Measurements from ENCODE around the gene KNDC1. TPM values are rescaled to one million over a fixed set of nuclear protein-coding genes. Genes with fewer than 3 reads are reported as not detected.
"Not testable (repeated sequence)": the region's sequence is repeated elsewhere in the genome, so short reads cannot be mapped to it uniquely, and the experiment has no call there.

Gene KNDC1
- total and polyA plus RNA-seq, 8 donors: 0.05 to 1.7 (median 0.58) TPM; not detected in 1

DNA sequence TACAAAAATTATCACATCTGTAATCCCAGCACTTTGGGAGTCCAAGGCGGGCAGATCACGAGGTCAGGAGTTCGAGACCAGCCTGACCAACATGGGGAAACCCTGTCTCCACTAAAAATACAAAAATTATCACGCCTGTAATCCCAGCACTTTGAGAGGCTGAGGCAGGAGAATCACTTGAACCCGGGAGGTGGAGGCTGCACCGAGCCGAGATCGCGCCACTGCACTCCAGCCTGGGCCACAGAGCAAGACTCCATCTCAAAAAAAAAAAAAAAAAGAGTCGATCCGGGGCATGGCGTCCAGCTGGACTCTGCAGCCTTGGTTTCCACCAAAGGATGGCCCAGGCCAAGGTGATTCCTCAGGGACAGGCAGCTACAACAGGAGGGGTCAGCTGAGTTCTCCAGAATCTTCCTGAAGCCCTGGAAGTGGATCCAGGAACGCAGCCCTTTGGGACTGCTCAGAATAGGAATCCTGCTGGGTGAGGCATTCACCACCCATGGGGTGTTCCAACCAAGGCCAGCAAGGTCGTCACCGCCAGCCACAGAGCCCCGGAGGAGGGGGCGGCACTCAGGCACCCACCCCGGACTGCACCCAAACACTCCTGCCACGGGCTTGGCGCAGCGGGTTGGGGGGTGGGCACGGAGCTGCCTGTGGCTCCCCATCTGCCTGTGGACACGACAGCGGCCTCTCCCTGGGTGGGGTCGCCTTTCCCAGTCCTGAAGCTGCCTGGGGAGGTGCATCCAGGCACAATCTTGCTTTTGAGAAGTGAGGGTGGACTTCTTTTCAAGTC lies 58.0 kb downstream of the KNDC1 start:
- Histone ChIP-seq H3K4me1 (no peaks in the 10 kb centered on the region), H3K36me3 (no peaks in the 10 kb centered on the region), H3K4me3 (no peak overlapping the region), H3K27me3 (peaks cover 2 to 68% (median 25%) of the 10 kb centered on the region in 3 donors), H3K9me3 (no peaks in the 10 kb centered on the region), H3K27ac (no peak overlapping the region)
- intact Hi-C loops (cut with DNase I; ENCODE audit: low total_unique reads): no loop called here
- 78 to 85% (median 79%) methylated on average over 24 to 25 of the region's 25 CpGs for WGBS, 5 donors
- no peak for TF ChIP-seq POLR2A (IDR thresholded peaks at IDR 0.05)
- no peak for TF ChIP-seq EP300 (IDR thresholded peaks at IDR 0.05)
- TF ChIP-seq, protein P1, sequence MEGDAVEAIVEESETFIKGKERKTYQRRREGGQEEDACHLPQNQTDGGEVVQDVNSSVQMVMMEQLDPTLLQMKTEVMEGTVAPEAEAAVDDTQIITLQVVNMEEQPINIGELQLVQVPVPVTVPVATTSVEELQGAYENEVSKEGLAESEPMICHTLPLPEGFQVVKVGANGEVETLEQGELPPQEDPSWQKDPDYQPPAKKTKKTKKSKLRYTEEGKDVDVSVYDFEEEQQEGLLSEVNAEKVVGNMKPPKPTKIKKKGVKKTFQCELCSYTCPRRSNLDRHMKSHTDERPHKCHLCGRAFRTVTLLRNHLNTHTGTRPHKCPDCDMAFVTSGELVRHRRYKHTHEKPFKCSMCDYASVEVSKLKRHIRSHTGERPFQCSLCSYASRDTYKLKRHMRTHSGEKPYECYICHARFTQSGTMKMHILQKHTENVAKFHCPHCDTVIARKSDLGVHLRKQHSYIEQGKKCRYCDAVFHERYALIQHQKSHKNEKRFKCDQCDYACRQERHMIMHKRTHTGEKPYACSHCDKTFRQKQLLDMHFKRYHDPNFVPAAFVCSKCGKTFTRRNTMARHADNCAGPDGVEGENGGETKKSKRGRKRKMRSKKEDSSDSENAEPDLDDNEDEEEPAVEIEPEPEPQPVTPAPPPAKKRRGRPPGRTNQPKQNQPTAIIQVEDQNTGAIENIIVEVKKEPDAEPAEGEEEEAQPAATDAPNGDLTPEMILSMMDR (IDR thresholded peaks at IDR 0.05): no peak
- TF ChIP-seq POLR2AphosphoS5 (IDR thresholded peaks at IDR 0.05): no peak
- DNase-seq: no peak

- H3K27me3 ChIP-seq: peaks cover 2 to 62% (median 25%) of the 10 kb centered on the region in 3 donors
- no peak for DNase-seq
- WGBS, 5 donors: 47 to 66% (median 55%) methylated on average over 13 to 20 of the region's 20 CpGs
- H3K36me3 ChIP-seq: no peaks in the 10 kb centered on the region
- intact Hi-C loops (cut with DNase I; ENCODE audit: low total_unique reads): no loop called here
- no peak overlapping the region for H3K27ac ChIP-seq
- TF ChIP-seq, protein P1 (IDR thresholded peaks at IDR 0.05): no peak
- TF ChIP-seq POLR2AphosphoS5 (IDR thresholded peaks at IDR 0.05) (no peak), POLR2A (IDR thresholded peaks at IDR 0.05) (no peak), EP300 (IDR thresholded peaks at IDR 0.05) (no peak)
- H3K4me1 ChIP-seq: no peaks in the 10 kb centered on the region
- no peak overlapping the region for H3K4me3 ChIP-seq
- H3K9me3 ChIP-seq: no peaks in the 10 kb centered on the region
Observed at GRCh38 chr10:133218891-133219290, 58.9 kb downstream of the KNDC1 start.

GRCh38 chr10:133219782-133220181 lies 59.8 kb downstream of the KNDC1 start:
- TF ChIP-seq POLR2AphosphoS5 (IDR thresholded peaks at IDR 0.05) (no peak), EP300 (IDR thresholded peaks at IDR 0.05) (no peak), POLR2A (IDR thresholded peaks at IDR 0.05) (no peak)
- TF ChIP-seq, protein P1 (IDR thresholded peaks at IDR 0.05): no peak
- intact Hi-C loops (cut with DNase I; ENCODE audit: low total_unique reads): no loop called here
- Histone ChIP-seq H3K4me1 (no peaks in the 10 kb centered on the region), H3K4me3 (no peak overlapping the region), H3K36me3 (no peaks in the 10 kb centered on the region), H3K9me3 (no peaks in the 10 kb centered on the region), H3K27me3 (peaks cover 2 to 62% (median 25%) of the 10 kb centered on the region in 3 donors), H3K27ac (no peak overlapping the region)
- no peak for DNase-seq
- 7 to 34% (median 15%) methylated on average over 8 to 28 of the region's 28 CpGs for WGBS, 5 donors

- peaks cover 2 to 69% (median 28%) of the 10 kb centered on the region in 3 donors for H3K27me3 ChIP-seq
- H3K9me3 ChIP-seq: no peaks in the 10 kb centered on the region
- no peaks in the 10 kb centered on the region for H3K4me1 ChIP-seq
- intact Hi-C loops (cut with DNase I; ENCODE audit: low total_unique reads): no loop called here
- TF ChIP-seq EP300 (IDR thresholded peaks at IDR 0.05) (no peak), POLR2AphosphoS5 (IDR thresholded peaks at IDR 0.05) (no peak), POLR2A (IDR thresholded peaks at IDR 0.05) (no peak)
- TF ChIP-seq, protein P1 (IDR thresholded peaks at IDR 0.05): no peak
- H3K27ac ChIP-seq: no peak overlapping the region
- H3K36me3 ChIP-seq: no peaks in the 10 kb centered on the region
- no peak for DNase-seq
- H3K4me3 ChIP-seq: no peak overlapping the region
- WGBS, 5 donors: 89 to 91% (median 90%) methylated on average over 10 to 11 of the region's 11 CpGs
Observed at GRCh38 chr10:133221331-133221730, 61.3 kb downstream of the KNDC1 start.

DNA sequence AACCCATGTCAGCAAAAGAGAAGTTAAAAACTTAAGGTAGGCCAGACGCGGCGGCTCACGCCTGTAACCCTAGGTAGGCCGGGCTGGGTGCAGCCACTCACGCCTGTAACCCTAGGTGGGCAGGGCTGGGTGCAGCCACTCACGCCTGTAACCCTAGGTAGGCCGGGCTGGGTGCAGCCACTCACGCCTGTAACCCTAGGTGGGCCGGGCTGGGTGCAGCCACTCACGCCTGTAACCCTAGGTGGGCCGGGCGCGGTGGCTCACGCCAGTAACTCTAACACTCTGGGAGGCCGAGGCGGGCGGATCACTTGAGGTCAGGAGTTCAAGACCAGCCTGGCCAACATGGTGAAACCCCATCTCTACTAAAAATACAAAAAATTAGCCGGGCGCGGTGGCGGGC lies 61.7 kb downstream of the KNDC1 start:
- DNase-seq; H3K4me3 ChIP-seq; H3K4me1 ChIP-seq; H3K36me3 ChIP-seq; H3K9me3 ChIP-seq; intact Hi-C loops (cut with DNase I; ENCODE audit: low total_unique reads); H3K27ac ChIP-seq: not testable (repeated sequence)
- peaks cover 2 to 70% (median 32%) of the 10 kb centered on the region in 3 donors for H3K27me3 ChIP-seq
- WGBS, 5 donors: 84 to 88% (median 88%) methylated on average over 15 to 18 of the region's 22 CpGs
